Measurements from ENCODE around the gene PNPLA8. TPM values are rescaled to one million over a fixed set of nuclear protein-coding genes. Genes with fewer than 3 reads are reported as not detected.
"Not testable (repeated sequence)": the region's sequence is repeated elsewhere in the genome, so short reads cannot be mapped to it uniquely, and the experiment has no call there.

Gene PNPLA8
- total RNA-seq, 1 donor from 2014 or later: 20.2 TPM

- DNase-seq (ENCODE audit: extremely low read depth, low read depth, low spot score): no peak
These were observed 9.3 kb upstream of the PNPLA8 start for GRCh38 chr7:108535257-108535656.

- DNase-seq (ENCODE audit: extremely low read depth, low read depth, low spot score): no peak
These were observed 7.8 kb upstream of the PNPLA8 start for GRCh38 chr7:108533712-108534111.

DNA sequence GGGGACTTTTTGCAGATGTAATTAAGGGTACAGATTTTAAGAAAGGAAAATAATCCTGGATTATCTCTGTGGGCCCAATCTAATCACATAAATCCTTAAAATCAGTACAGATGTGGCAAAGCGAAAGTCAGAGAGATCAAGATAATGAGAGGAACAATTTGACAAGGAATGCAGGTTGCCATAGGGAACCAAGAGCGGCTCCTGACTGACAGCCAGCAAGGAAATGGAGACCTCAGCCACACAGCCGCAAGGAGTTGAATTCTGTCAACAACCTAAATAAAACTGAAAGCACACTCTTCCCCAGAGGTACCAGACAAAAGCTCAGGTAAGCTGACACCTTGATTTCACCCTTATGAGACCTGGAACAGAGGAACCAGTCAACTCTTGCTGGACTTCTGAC is 3.4 kb upstream of the PNPLA8 start:
- DNase-seq (ENCODE audit: extremely low read depth, low read depth, low spot score): no peak

DNA sequence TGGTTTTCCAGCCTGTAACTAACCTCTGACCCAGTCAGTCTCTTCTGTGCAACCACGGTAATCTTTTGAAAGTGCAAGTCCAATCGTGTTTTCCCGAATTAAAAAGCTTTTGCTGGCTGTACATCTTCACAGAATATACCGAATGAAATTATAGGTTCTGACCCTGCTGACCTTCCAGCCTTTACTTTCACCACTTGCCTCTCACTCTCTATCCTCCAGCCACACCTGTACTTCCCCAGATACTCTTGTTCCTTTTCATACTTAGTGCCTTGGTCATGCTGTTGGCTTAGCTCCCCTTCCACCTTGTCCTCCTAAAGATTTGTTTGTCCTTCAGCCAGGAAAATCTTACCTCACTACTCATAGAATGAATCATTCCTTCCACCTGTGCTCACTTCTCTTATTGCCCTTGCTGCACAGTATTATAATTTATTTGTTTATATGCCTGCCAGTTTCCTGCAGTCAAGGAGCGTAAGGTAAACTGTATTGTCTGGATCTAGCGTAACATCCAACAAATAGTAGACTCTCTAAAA is 2.3 kb upstream of the PNPLA8 start:
- no peak for DNase-seq (ENCODE audit: extremely low read depth, low read depth, low spot score)

DNA sequence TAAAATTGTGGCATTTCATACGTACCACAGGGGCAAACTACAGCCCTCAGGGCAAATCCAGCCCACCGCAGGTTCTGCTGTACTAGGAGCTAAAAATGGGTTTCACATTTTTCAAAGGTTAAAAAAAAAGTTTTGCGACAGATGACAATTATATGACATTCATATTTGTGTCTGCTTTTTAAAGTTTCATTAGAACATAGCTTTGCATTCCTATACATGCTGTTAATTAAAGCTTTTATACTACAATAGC is 758 bp upstream of the PNPLA8 start:
- DNase-seq (ENCODE audit: extremely low read depth, low read depth, low spot score): no peak

- peak; percentile 47 for DNase-seq (ENCODE audit: extremely low read depth, low read depth, low spot score)
These were observed 479 bp downstream of the PNPLA8 start for GRCh38 chr7:108525327-108525984.

DNA sequence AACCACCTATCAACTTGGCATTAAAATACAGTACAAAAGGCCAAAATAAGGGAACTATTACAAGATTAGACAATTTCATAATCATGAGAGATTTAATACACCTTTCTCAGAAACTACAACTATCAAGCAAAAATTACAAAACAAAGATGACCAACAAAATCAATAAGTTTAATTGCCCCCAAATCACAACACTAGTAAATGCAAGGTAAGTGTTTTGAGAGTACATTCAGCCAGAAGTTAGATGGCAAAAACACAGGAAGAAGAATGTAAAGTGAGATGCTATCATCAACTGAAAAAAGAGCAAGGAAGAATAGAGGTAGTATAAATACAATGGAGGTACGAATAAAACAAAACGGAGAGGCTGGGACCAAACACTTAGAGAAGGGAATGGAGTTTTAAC is 3.2 kb downstream of the PNPLA8 start:
- DNase-seq (ENCODE audit: extremely low read depth, low read depth, low spot score): no peak

GRCh38 chr7:108517951-108518350 is 8.0 kb downstream of the PNPLA8 start:
- no peak for DNase-seq (ENCODE audit: extremely low read depth, low read depth, low spot score)

- no peak for DNase-seq (ENCODE audit: extremely low read depth, low read depth, low spot score)
These were observed 10.3 kb downstream of the PNPLA8 start for GRCh38 chr7:108515630-108516029.

- DNase-seq (ENCODE audit: extremely low read depth, low read depth, low spot score): no peak
These were observed 10.9 kb downstream of the PNPLA8 start for GRCh38 chr7:108515013-108515412.

DNA sequence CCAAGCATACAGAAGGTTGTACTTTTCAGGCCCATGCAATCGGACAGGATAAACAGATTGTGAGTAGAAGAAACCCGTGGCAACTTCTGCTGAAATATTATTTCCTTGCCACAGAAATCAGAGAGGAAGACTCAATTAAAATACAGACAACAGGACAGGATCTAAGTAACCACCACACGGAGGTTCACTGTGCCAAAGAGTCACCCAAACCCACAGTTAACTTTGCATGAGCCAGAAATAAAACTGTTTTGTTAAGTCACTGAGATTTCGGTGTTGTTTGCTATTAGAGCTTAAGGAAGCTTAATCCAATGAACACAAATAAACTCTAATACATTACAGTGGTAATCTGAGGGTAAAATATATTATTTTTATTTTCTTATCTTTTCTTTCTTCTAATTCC is 14.0 kb downstream of the PNPLA8 start:
- DNase-seq (ENCODE audit: extremely low read depth, low read depth, low spot score): no peak

DNA sequence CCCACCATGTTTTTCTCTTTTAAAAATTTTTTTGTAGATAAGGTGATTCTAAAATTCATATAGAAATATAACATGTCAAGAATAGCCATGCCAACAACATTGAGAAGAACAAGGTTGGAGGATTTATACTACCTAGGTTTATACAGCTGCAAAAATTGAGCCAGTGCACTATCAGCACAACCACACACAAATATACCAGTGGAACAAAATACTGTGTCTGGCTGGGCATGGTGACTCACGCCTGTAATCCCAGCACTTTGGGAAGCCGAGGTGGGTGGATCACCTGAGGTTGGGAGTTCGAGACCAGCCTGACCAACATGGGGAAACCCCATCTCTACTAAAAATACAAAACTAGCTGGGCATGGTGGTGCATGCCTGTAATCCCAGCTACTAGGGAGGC is 21.4 kb downstream of the PNPLA8 start:
- not testable (repeated sequence) for DNase-seq (ENCODE audit: extremely low read depth, low read depth, low spot score)

- DNase-seq (ENCODE audit: extremely low read depth, low read depth, low spot score): no peak
These were observed 22.6 kb downstream of the PNPLA8 start for GRCh38 chr7:108503112-108504026.

DNA sequence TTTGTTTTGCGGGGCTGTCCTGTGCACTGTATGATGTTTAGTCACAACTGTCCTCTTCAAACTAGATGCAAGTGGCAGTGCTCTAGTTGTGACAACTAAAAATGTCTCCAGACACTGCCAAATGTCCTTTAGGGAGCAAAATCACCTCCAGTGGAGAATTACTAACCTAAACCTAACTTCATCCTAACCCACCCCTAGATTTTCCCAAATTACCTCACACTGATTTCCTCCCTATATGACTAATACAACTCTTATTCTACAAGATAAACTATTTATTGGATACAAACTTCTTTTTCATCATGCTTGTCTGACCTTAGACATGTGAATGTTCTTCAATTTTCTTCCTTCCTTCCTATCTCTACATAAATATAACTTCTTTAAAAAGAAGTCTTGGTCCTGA is 26.4 kb downstream of the PNPLA8 start:
- no peak for DNase-seq (ENCODE audit: extremely low read depth, low read depth, low spot score)

GRCh38 chr7:108498481-108498880 is 27.5 kb downstream of the PNPLA8 start:
- no peak for DNase-seq (ENCODE audit: extremely low read depth, low read depth, low spot score)

DNA sequence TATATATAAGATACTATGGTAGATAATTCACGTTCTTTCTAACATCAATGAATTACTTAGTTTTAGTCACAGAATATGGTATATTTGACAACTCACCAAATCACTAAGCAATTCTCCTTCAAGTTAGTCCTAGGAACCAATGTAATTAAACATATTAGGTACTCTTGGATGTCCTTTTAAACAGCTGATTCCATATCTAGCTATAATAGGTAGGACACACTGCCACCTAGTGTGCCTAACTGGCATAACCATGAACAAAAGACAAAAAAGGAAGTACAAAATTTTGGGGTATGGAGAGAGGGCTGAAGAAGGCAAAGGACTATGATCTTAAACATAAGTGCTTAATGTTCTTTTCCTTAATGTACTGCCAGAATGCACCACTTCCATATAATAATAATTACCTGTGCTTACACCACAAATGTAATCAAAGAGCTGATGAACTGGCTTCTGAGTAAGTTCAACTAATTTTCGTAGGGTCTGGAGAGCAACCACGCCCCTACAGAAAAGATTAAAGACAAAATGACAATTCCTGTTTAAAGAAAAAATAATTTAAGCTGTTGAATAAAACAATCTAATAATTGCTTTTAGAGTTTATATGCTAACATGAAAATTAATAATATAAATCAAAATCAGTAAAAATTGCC is 28.7 kb downstream of the PNPLA8 start:
- DNase-seq (ENCODE audit: extremely low read depth, low read depth, low spot score): no peak

- DNase-seq (ENCODE audit: extremely low read depth, low read depth, low spot score): no peak
These were observed 33.2 kb downstream of the PNPLA8 start for GRCh38 chr7:108492742-108493141.

GRCh38 chr7:108488768-108489538 is 37.0 kb downstream of the PNPLA8 start:
- peak; percentile 62 for DNase-seq (ENCODE audit: extremely low read depth, low read depth, low spot score)

DNA sequence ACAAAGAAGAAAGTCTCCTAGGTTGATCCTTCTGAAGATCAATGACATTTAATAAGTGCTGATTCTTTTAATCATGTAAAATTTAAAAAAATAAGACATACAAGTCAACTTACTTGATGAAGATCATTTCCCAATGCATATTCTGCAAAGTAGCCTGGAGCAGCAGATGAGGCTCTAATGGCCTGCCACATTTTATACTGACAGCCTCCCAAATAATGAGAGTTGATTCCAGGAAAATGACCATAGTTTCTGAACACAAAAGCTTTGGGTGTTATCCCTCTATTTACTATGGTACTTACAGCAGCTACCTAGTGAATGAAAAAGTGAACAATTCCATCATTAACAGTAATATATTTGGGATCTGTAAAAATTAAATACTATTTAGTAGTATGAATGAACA is 38.3 kb downstream of the PNPLA8 start:
- no peak for DNase-seq (ENCODE audit: extremely low read depth, low read depth, low spot score)

- DNase-seq (ENCODE audit: extremely low read depth, low read depth, low spot score): no peak
These were observed 39.5 kb downstream of the PNPLA8 start for GRCh38 chr7:108486291-108486966.

Measured in glomerular endothelial cell (primary cell).